SK-N-SH (cell line): ENCODE measurements around the gene DCLRE1A. TPM values are rescaled to one million over a fixed set of nuclear protein-coding genes. Genes with fewer than 3 reads are reported as not detected.

Experiments used
- CTCF ChIA-PET: fragments of 300-600, 350-600 bp; formaldehyde crosslinking; extraction: SDS; loops from one replicate; lab custom pipeline; 2021; lab: Yijun Ruan, JAX
- POLR2A ChIA-PET: fragments of 350-600 bp; sonication (Branson Sonifier 250); formaldehyde crosslinking; extraction: SDS; loops from one replicate; lab custom pipeline; 2020; ENCODE audit warnings: antibody characterized with exemption, inconsistent platforms; lab: Yijun Ruan, JAX
- DNase-seq: peaks from one replicate; pipeline ENCODE4 v3.0.0; 2012
- H2AFZ ChIP-seq: fragments of 200-600 bp; sonication (generic); 2 replicates; pipeline ENCODE4 v1.8.1; 2016; ENCODE audit warnings: antibody characterized with exemption, mild to moderate bottlenecking, low read depth
- H3F3A ChIP-seq: fragments of 200-600 bp; sonication (generic); replicated peaks from 2 replicates; pipeline ENCODE3; 2016; ENCODE audit warnings: antibody characterized with exemption, mild to moderate bottlenecking; ENCODE audit not compliant: insufficient read depth
- H3K27ac ChIP-seq, 2 experiments: fragments of 200-500 bp in 1 of 2; fragments of 200-600 bp in 1 of 2; sonication (Bioruptor generic) in 1 of 2; sonication (generic), shearing (Covaris generic) in 1 of 2; 2 replicates each; pipeline versions ENCODE4 v1.5.1 to v1.6.1; 2014 to 2016; ENCODE audit warnings: low read depth in 2 of 2, inconsistent platforms in 1 of 2, low read length in 1 of 2, mild to moderate bottlenecking in 1 of 2, mixed read lengths in 1 of 2
- H3K27me3 ChIP-seq: fragments of 200-600 bp; sonication (generic), shearing (Covaris generic); 2 replicates; pipeline ENCODE4 v1.6.1; 2016; ENCODE audit warnings: mixed run types; ENCODE audit not compliant: insufficient read depth
- H3K36me3 ChIP-seq, 2 experiments: fragments of 200-500 bp in 1 of 2; fragments of 200-600 bp in 1 of 2; sonication (Bioruptor generic) in 1 of 2; sonication (generic) in 1 of 2; replicated peaks in 1 of 2; 2 replicates each; pipeline versions ENCODE3 to v1.5.1; 2014 to 2016; ENCODE audit warnings: low read length in 1 of 2, mild to moderate bottlenecking in 1 of 2; ENCODE audit not compliant: insufficient read depth in 2 of 2, control insufficient read depth in 1 of 2
- H3K4me1 ChIP-seq, 2 experiments: fragments of 200-500 bp in 1 of 2; fragments of 200-600 bp in 1 of 2; sonication (Bioruptor generic) in 1 of 2; sonication (generic), shearing (Covaris generic) in 1 of 2; 2 replicates each; pipeline versions ENCODE4 v1.5.1 to v1.6.1; 2014 to 2016; ENCODE audit warnings: low read depth in 1 of 2, low read length in 1 of 2, mixed run types in 1 of 2; ENCODE audit not compliant: insufficient read depth in 2 of 2, control insufficient read depth in 1 of 2
- H3K4me2 ChIP-seq: fragments of 200-600 bp; sonication (generic), shearing (Covaris generic); 2 replicates; pipeline ENCODE4 v1.6.1; 2017; ENCODE audit warnings: mixed run types
- H3K4me3 ChIP-seq, 2 experiments: fragments of 200-500 bp in 1 of 2; fragments of 200-600 bp in 1 of 2; sonication (Bioruptor generic) in 1 of 2; sonication (generic), shearing (Covaris generic) in 1 of 2; 2 replicates each; pipeline versions ENCODE4 v1.5.1 to v1.8.1; 2014 to 2016; ENCODE audit warnings: low read depth in 2 of 2, inconsistent platforms in 1 of 2, low read length in 1 of 2, mild to moderate bottlenecking in 1 of 2, mixed read lengths in 1 of 2, moderate library complexity in 1 of 2
- H3K79me2 ChIP-seq: fragments of 200-600 bp; sonication (generic); 2 replicates; pipeline ENCODE4 v1.8.1; 2017; ENCODE audit warnings: mild to moderate bottlenecking; ENCODE audit not compliant: insufficient read depth
- H3K9ac ChIP-seq: fragments of 200-600 bp; sonication (generic); 2 replicates; pipeline ENCODE4 v1.6.1; 2017; ENCODE audit warnings: mixed run types
- H3K9me2 ChIP-seq: fragments of 200-600 bp; sonication (generic); 2 replicates; pipeline ENCODE4 v1.6.1; 2017; ENCODE audit warnings: mixed run types
- H3K9me3 ChIP-seq: fragments of 200-600 bp; sonication (generic); 2 replicates; pipeline ENCODE4 v1.6.1; 2017; ENCODE audit warnings: mixed run types, mild to moderate bottlenecking, moderate library complexity
- H4K20me1 ChIP-seq: fragments of 200-600 bp; sonication (generic); 2 replicates; pipeline ENCODE4 v1.6.1; 2017; ENCODE audit warnings: mild to moderate bottlenecking, mixed run types; ENCODE audit not compliant: insufficient read depth
- CHD2 ChIP-seq: fragments of 150-350 bp; IDR thresholded peaks from 2 replicates; pipeline ENCODE4 v1.6.1; 2018; ENCODE audit warnings: low read length; ENCODE audit not compliant: partially characterized antibody
- CTCF ChIP-seq: fragments of 200-600 bp; sonication (generic); IDR thresholded peaks from 2 replicates; pipeline ENCODE4 v1.6.1; 2017; ENCODE audit warnings: antibody characterized with exemption, mild to moderate bottlenecking, moderate library complexity
- ELF1 ChIP-seq: IDR thresholded peaks from 2 replicates; pipeline ENCODE4 v1.4.0; 2012
- EP300 ChIP-seq, 2 experiments: IDR thresholded peaks; 2 replicates each; pipeline versions ENCODE4 v1.4.0 to v1.6.1; 2012; ENCODE audit warnings: borderline replicate concordance in 1 of 2, low read depth in 1 of 2, low read length in 1 of 2
- EZH2phosphoT487 ChIP-seq: fragments of 200-600 bp; sonication (generic); IDR thresholded peaks from 2 replicates; pipeline ENCODE4 v1.6.1; 2017; ENCODE audit warnings: low read depth, mixed run types, mild to moderate bottlenecking, antibody characterized with exemption, moderate library complexity, borderline replicate concordance
- FOSL2 ChIP-seq: IDR thresholded peaks from 2 replicates; pipeline ENCODE4 v1.4.0; 2012; ENCODE audit warnings: low read depth, mild to moderate bottlenecking, moderate library complexity, borderline replicate concordance
- FOXM1 ChIP-seq: IDR thresholded peaks from 2 replicates; pipeline ENCODE4 v1.4.0; 2012; ENCODE audit warnings: low read depth, mild to moderate bottlenecking
- GABPA ChIP-seq: IDR thresholded peaks from 2 replicates; pipeline ENCODE4 v1.4.0; 2012; ENCODE audit warnings: low read depth, mild to moderate bottlenecking
- GATA2 ChIP-seq: sonication (generic); formaldehyde crosslinking; IDR thresholded peaks from 2 replicates; pipeline ENCODE4 v1.5.0; 2020; ENCODE audit warnings: mild to moderate bottlenecking, missing genetic modification reagents
- JUND ChIP-seq: IDR thresholded peaks from 2 replicates; pipeline ENCODE4 v1.4.0; 2012
- MAX ChIP-seq: IDR thresholded peaks from 2 replicates; pipeline ENCODE4 v1.4.0; 2012; ENCODE audit warnings: low read depth
- MEF2A ChIP-seq: IDR thresholded peaks from 2 replicates; pipeline ENCODE4 v1.4.0; 2012; ENCODE audit warnings: low read depth, borderline replicate concordance
- POLR2AphosphoS5 ChIP-seq: IDR thresholded peaks from 2 replicates; pipeline ENCODE4 v1.6.1; 2012; ENCODE audit warnings: low read depth, low read length
- RFX5 ChIP-seq: IDR thresholded peaks from 2 replicates; pipeline ENCODE4 v1.6.1; 2012; ENCODE audit warnings: mild to moderate bottlenecking, improper control_type of control experiment, low read length
- TCF12 ChIP-seq: IDR thresholded peaks from 2 replicates; pipeline ENCODE4 v1.4.0; 2012
- USF1 ChIP-seq: IDR thresholded peaks from 2 replicates; pipeline ENCODE4 v1.4.0; 2012; ENCODE audit warnings: low read depth, borderline replicate concordance
- YY1 ChIP-seq: IDR thresholded peaks from 2 replicates; pipeline ENCODE4 v1.4.0; 2012; ENCODE audit warnings: low read depth, mild to moderate bottlenecking
- ZBTB33 ChIP-seq: IDR thresholded peaks from 2 replicates; pipeline ENCODE4 v1.4.0; 2012; ENCODE audit warnings: low read depth, borderline replicate concordance
- WGBS: methylation state at CpG from one replicate; pipeline ENCODE4 v1.1.6; 2017; ENCODE audit warnings: low lambda C conversion rate; 5-methylcytosine and 5-hydroxymethylcytosine counted together
- polyA plus RNA-seq, 3 experiments: library from polyadenylated mRNA; depleted of rRNA; stranded (reverse); fragments of >200 nt; gene quantifications; 2 replicates each; pipeline ENCODE4 v1.2.3, GENCODE V29; 2012

The DCLRE1A gene
- polyA plus RNA-seq, 1 of the 3 experiments (the other 2 are of a cell fraction) = 2.6 TPM

GRCh38 chr10:113849140-113849803, 4.6 kb downstream of the DCLRE1A start:
- Histone ChIP-seq H3K79me2 (0 out of 2 replicates have a peak, but pooled peaks cover 3% of the 10 kb centered on the region), H3K4me1 (peaks cover 0 to 6% of the 10 kb centered on the region in 2 experiments; a peak in 2 of 4 replicates), H3K4me2 (no peak overlapping the region), H3K9me2 (no peaks in the 10 kb centered on the region), H3F3A (no peaks in the 10 kb centered on the region), H3K36me3 (peaks cover 10 to 20% of the 10 kb centered on the region in 2 experiments), H3K27ac (no peak overlapping the region), H3K9ac (no peak overlapping the region), H3K9me3 (no peaks in the 10 kb centered on the region), H4K20me1 (no peaks in the 10 kb centered on the region), H3K27me3 (no peaks in the 10 kb centered on the region), H3K4me3 (no peak overlapping the region), H2AFZ (no peak overlapping the region)
- ChIA-PET CTCF (interaction anchor here (1.0 kb wide), 1 partner anchor 12 kb away, joined by 3 read pairs; no protein-coding TSS in a partner anchor), POLR2A (no interaction called here)
- DNase-seq = no peak
- no peak for TF ChIP-seq FOSL2
- no peak for TF ChIP-seq CTCF
- no peak for TF ChIP-seq POLR2AphosphoS5
- no peak for TF ChIP-seq TCF12
- no peak for TF ChIP-seq ELF1
- TF ChIP-seq JUND = no peak
- TF ChIP-seq YY1 = no peak
- no peak for TF ChIP-seq GATA2 (CRISPR knock-in tag)
- TF ChIP-seq RFX5 = no peak
- TF ChIP-seq FOXM1 = no peak
- no peak for TF ChIP-seq MEF2A
- TF ChIP-seq GABPA = no peak
- WGBS = 94% methylated on average over 5 of the region's 5 CpGs

GRCh38 chr10:113846036-113846435, 7.8 kb downstream of the DCLRE1A start:
- ChIA-PET CTCF (no interaction called here), POLR2A (no interaction called here)
- Histone ChIP-seq H3K4me3 (no peak overlapping the region), H3K79me2 (no peaks in the 10 kb centered on the region), H3K9ac (no peak overlapping the region), H3K9me3 (no peaks in the 10 kb centered on the region), H3K4me1 (no peaks in the 10 kb centered on the region; a peak in 1 of 4 replicates), H3K36me3 (peaks cover 10 to 40% of the 10 kb centered on the region in 2 experiments), H2AFZ (no peak overlapping the region), H3K27ac (no peak overlapping the region), H3K27me3 (no peaks in the 10 kb centered on the region), H3K4me2 (no peak overlapping the region), H3F3A (no peaks in the 10 kb centered on the region), H4K20me1 (no peaks in the 10 kb centered on the region), H3K9me2 (no peaks in the 10 kb centered on the region)
- WGBS = 93% methylated on average over 2 of the region's 2 CpGs
- DNase-seq = no peak
- TF ChIP-seq USF1 (no peak), EP300 (IDR thresholded peaks at IDR 0.05; ENCODE audit: borderline replicate concordance in 1 of 2, low read depth in 1 of 2, low read length in 1 of 2) (no peak), ZBTB33 (no peak), MAX (no peak), POLR2AphosphoS5 (no peak), FOXM1 (no peak), CTCF (no peak), JUND (no peak), CHD2 (no peak), EZH2phosphoT487 (no peak)
